MM.1S (cell line): ENCODE results near the gene ABCC6.
"Not testable (repeated sequence)": the region's sequence is repeated elsewhere in the genome, so short reads cannot be mapped to it uniquely, and the experiment has no call there.

Experiments used
- DNase-seq: peaks from one replicate; pipeline ENCODE4 v3.0.0-alpha.2; 2015
- H2AFZ ChIP-seq: fragments of 300-600 bp; sonication (generic); 2 replicates; pipeline ENCODE4 v1.6.0; 2016; ENCODE audit warnings: antibody characterized with exemption, low read length
- H3F3A ChIP-seq: fragments of 300-600 bp; sonication (generic); 2 replicates; pipeline ENCODE4 v1.6.1; 2016; ENCODE audit warnings: mild to moderate bottlenecking, antibody characterized with exemption, low read length, moderate library complexity, mixed read lengths; ENCODE audit not compliant: insufficient read depth
- H3K27ac ChIP-seq: fragments of 300-600 bp; sonication (generic); 2 replicates; pipeline ENCODE4 v1.5.1; 2016; ENCODE audit warnings: mild to moderate bottlenecking, low read length
- H3K27me3 ChIP-seq: fragments of 300-600 bp; sonication (generic); replicated peaks from 2 replicates; pipeline ENCODE4 v1.6.0; 2016; ENCODE audit warnings: low read length; ENCODE audit not compliant: insufficient read depth
- H3K36me3 ChIP-seq: fragments of 300-600 bp; sonication (generic); replicated peaks from 2 replicates; pipeline ENCODE4 v1.6.1; 2016; ENCODE audit warnings: mild to moderate bottlenecking, low read length, mixed read lengths; ENCODE audit not compliant: insufficient read depth
- H3K4me1 ChIP-seq: fragments of 300-600 bp; sonication (generic); 2 replicates; pipeline ENCODE4 v1.6.1; 2016; ENCODE audit warnings: low read length, mixed read lengths
- H3K4me2 ChIP-seq: fragments of 300-600 bp; sonication (generic); 2 replicates; pipeline ENCODE4 v1.6.0; 2016; ENCODE audit warnings: low read depth, low read length
- H3K4me3 ChIP-seq: fragments of 300-600 bp; sonication (generic); 2 replicates; pipeline ENCODE4 v1.5.1; 2016; ENCODE audit warnings: low read length, mixed read lengths
- H3K79me2 ChIP-seq: fragments of 300-600 bp; sonication (generic); 2 replicates; pipeline ENCODE4 v1.6.1; 2016; ENCODE audit warnings: mixed run types, low read length, mixed read lengths
- H3K9ac ChIP-seq: fragments of 300-600 bp; sonication (generic); 2 replicates; pipeline ENCODE4 v1.6.1; 2016; ENCODE audit warnings: low read length, mixed read lengths
- H3K9me2 ChIP-seq: fragments of 300-600 bp; sonication (generic); replicated peaks from 2 replicates; pipeline ENCODE4 v1.6.1; 2016; ENCODE audit warnings: mild to moderate bottlenecking, low read length, mixed read lengths; ENCODE audit not compliant: insufficient read depth
- H3K9me3 ChIP-seq: fragments of 300-600 bp; sonication (generic); replicated peaks from 2 replicates; pipeline ENCODE4 v1.6.1; 2016; ENCODE audit warnings: mild to moderate bottlenecking, low read length, mixed read lengths; ENCODE audit not compliant: insufficient read depth
- H4K20me1 ChIP-seq: fragments of 300-600 bp; sonication (generic); 2 replicates; pipeline ENCODE4 v1.6.1; 2016; ENCODE audit warnings: mild to moderate bottlenecking, low read length, moderate library complexity, mixed read lengths; ENCODE audit not compliant: insufficient read depth

Gene ABCC6

GRCh38 chr16:16222850-16223661 lies at the start of gene ABCC6:
Gene ABCC6 (minus strand): TSS chr16:16223494. CDS start chr16:16223434, 60 bp downstream.
- not testable (repeated sequence) for H3K36me3 ChIP-seq, H3K79me2 ChIP-seq, H3K4me2 ChIP-seq, H3K9ac ChIP-seq, DNase-seq, H3K27me3 ChIP-seq, H2AFZ ChIP-seq, H3K4me3 ChIP-seq, H3F3A ChIP-seq, H4K20me1 ChIP-seq, H3K9me3 ChIP-seq, H3K27ac ChIP-seq, H3K4me1 ChIP-seq, H3K9me2 ChIP-seq

DNA sequence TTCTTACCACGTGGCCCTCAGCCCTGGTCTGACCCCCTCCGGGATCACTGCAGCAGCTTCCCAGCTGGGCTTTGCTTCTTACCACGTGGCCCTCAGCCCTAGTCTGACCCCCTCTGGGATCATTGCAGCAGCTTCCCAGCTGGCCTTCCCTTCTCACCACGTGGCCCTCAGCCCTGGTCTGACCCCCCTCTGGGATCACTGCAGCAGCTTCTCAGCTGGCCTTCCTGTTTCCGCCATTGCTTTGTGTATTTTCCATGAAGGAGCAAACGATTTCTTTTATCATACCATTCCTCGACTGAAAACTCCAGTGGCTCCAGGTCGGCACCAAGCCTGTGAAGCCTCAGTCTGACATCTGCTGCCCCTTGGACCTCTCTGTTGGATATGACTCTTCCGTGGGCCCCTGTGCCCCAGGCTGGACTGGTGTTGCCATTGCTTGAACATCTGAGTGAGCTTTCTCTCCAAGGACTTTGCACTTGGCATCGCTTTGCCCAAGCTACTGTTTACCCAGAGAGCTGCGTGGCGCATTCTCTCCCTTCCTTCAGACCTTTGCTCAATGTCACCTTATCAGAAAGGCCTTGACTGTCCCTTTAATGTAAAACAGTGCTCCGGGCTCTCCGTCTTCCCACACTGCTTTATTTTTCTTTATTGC lies 49.4 kb upstream of the ABCC6 start:
- DNase-seq, H3K27ac ChIP-seq, H2AFZ ChIP-seq, H3K9ac ChIP-seq, H4K20me1 ChIP-seq, H3F3A ChIP-seq, H3K9me2 ChIP-seq, H3K4me3 ChIP-seq, H3K4me1 ChIP-seq, H3K9me3 ChIP-seq, H3K27me3 ChIP-seq, H3K79me2 ChIP-seq, H3K36me3 ChIP-seq, H3K4me2 ChIP-seq: not testable (repeated sequence)

- H3K27ac ChIP-seq, H4K20me1 ChIP-seq, H3K79me2 ChIP-seq, H3K4me2 ChIP-seq, H3F3A ChIP-seq, H3K4me3 ChIP-seq, DNase-seq, H3K4me1 ChIP-seq, H3K9me2 ChIP-seq, H2AFZ ChIP-seq, H3K36me3 ChIP-seq, H3K27me3 ChIP-seq, H3K9ac ChIP-seq, H3K9me3 ChIP-seq: not testable (repeated sequence)
Measured at GRCh38 chr16:16271658-16272057, 48.4 kb upstream of the ABCC6 start.

DNA sequence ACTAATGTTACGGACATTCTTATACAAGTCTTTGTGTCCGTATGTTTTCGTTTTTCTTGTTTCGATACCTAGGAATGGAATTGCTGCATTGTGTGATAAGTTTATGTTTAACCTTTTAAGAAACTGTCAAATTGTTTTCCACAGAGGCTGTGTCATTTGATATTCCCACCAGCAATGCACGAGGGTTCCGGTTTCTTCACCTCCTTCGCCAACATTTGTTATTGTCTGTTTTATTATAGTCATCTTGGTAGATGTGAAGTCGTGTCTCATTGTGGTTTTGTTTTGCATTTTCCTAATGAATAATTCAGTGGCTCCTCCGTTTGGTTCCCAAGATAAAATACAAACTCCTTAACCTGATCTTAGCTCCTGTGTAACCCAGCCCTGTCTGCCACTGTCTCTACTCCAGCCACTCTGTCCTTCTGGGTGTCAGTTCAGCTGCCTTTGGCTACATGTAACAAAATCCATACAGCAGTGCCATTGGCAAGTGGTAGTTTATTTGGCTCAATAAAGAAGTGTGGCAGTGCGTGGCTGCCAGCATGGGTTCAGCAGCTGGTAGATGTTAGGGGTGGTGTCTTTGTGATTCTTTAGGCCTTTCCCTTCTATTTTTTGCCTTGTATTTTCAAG lies 45.0 kb upstream of the ABCC6 start:
- not testable (repeated sequence) for H2AFZ ChIP-seq, H3K9me2 ChIP-seq, DNase-seq, H3K4me1 ChIP-seq, H3K4me3 ChIP-seq, H3K4me2 ChIP-seq, H4K20me1 ChIP-seq, H3K9me3 ChIP-seq, H3K27me3 ChIP-seq, H3K36me3 ChIP-seq, H3K79me2 ChIP-seq, H3K9ac ChIP-seq, H3K27ac ChIP-seq, H3F3A ChIP-seq

DNA sequence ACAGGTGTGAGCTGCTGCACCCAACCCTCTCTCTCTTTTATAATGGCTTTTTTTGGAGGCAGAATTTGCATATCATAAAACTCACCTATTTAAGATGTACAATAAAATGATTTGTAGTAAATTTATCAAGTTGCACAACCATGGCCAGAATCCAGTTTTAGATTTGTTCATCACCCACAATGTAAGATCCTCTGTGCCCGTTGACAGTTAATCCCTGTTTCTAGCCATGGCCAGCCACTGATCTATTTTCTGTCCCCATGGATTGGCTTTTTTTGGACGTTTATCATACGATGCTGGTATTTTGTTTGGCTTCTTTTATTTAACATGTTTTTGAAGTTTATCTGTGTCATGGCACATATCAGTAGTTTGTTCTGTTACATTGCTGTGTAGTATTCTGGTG lies 44.4 kb upstream of the ABCC6 start:
- not testable (repeated sequence) for H3K9me3 ChIP-seq, H3K27me3 ChIP-seq, H3K27ac ChIP-seq, H4K20me1 ChIP-seq, H3K4me3 ChIP-seq, DNase-seq, H2AFZ ChIP-seq, H3F3A ChIP-seq, H3K4me1 ChIP-seq, H3K36me3 ChIP-seq, H3K4me2 ChIP-seq, H3K9ac ChIP-seq, H3K79me2 ChIP-seq, H3K9me2 ChIP-seq

- H3K9ac ChIP-seq, H3K4me1 ChIP-seq, H3K9me2 ChIP-seq, H3K4me3 ChIP-seq, H4K20me1 ChIP-seq, H3K27me3 ChIP-seq, H3K27ac ChIP-seq, DNase-seq, H3K36me3 ChIP-seq, H3K4me2 ChIP-seq, H3F3A ChIP-seq, H3K9me3 ChIP-seq, H2AFZ ChIP-seq, H3K79me2 ChIP-seq: not testable (repeated sequence)
Measured at GRCh38 chr16:16265044-16265443, 41.8 kb upstream of the ABCC6 start.

GRCh38 chr16:16263947-16264346 lies 40.7 kb upstream of the ABCC6 start:
- H3F3A ChIP-seq, H4K20me1 ChIP-seq, H3K27ac ChIP-seq, H2AFZ ChIP-seq, H3K9me3 ChIP-seq, H3K36me3 ChIP-seq, H3K4me1 ChIP-seq, H3K4me2 ChIP-seq, H3K9ac ChIP-seq, DNase-seq, H3K9me2 ChIP-seq, H3K27me3 ChIP-seq, H3K4me3 ChIP-seq, H3K79me2 ChIP-seq: not testable (repeated sequence)
